AG04450 (cell line): Measurements from ENCODE around the gene KRTAP12-4. TPM values are rescaled to one million over a fixed set of nuclear protein-coding genes. Genes with fewer than 3 reads are reported as not detected.

Experiments used
- CTCF ChIA-PET: fragments of 300-600, 350-600 bp; formaldehyde crosslinking; extraction: SDS; loops from one replicate; lab custom pipeline; 2022; ENCODE audit warnings: antibody characterized with exemption, inconsistent platforms; lab: Charles Lee
- POLR2A ChIA-PET: fragments of 350-600 bp; formaldehyde crosslinking; extraction: SDS; loops from one replicate; lab custom pipeline; 2021; ENCODE audit warnings: antibody characterized with exemption, inconsistent platforms; lab: Yijun Ruan, JAX
- DNase-seq: peaks from one replicate; pipeline ENCODE4 v3.0.0-alpha.2; 2011; ENCODE audit warnings: low read depth, low spot score
- H3K27ac ChIP-seq: one replicate; pipeline ENCODE4 v1.5.1; 2012; ENCODE audit warnings: low read depth, low read length, control low read depth
- H3K27me3 ChIP-seq: one replicate; pipeline ENCODE4 v1.6.0; 2012; ENCODE audit warnings: low read length; ENCODE audit not compliant: control insufficient read depth, insufficient read depth
- H3K4me3 ChIP-seq: 2 replicates; pipeline ENCODE4 v1.5.1; 2011; ENCODE audit warnings: mild to moderate bottlenecking, low read depth, low read length, control low read depth
- H3K9me3 ChIP-seq: 2 replicates; pipeline ENCODE4 v1.5.1; 2012; ENCODE audit warnings: low read length; ENCODE audit not compliant: control insufficient read depth, insufficient read depth
- CTCF ChIP-seq: IDR thresholded peaks from 2 replicates; pipeline ENCODE4 v1.5.1; 2011; ENCODE audit warnings: low read depth, low read length, control low read depth, inconsistent platforms
- polyA plus RNA-seq: library from polyadenylated mRNA; depleted of rRNA; stranded (reverse); fragments of >200 nt; gene quantifications from 2 replicates; pipeline ENCODE4 v1.2.3, GENCODE V29; 2011; rRNA removed
- small RNA-seq: library from RNA; depleted of rRNA; stranded (forward); fragments of <200 nt; gene quantifications from one replicate; pipeline ENCODE3, GENCODE V24; 2012; ENCODE audit warnings: low read depth; ENCODE audit not compliant: insufficient read length

Gene KRTAP12-4
- polyA plus RNA-seq, 1 experiment, result not detected

- Histone ChIP-seq H3K27me3 (no peaks in the 10 kb centered on the region), H3K27ac (no peak overlapping the region), H3K9me3 (peaks cover 26% of the 10 kb centered on the region), H3K4me3 (no peak overlapping the region)
- POLR2A ChIA-PET, result no interaction called here
- CTCF ChIA-PET, result no interaction called here
- no peak for DNase-seq
- no peak for TF ChIP-seq CTCF
Observed at GRCh38 chr21:44609193-44609592, 45.3 kb downstream of the KRTAP12-4 start.

GRCh38 chr21:44606495-44606894, 48.0 kb downstream of the KRTAP12-4 start:
- ChIA-PET CTCF (no interaction called here), POLR2A (no interaction called here)
- no peak for TF ChIP-seq CTCF
- H3K9me3 ChIP-seq, result peaks cover 2% of the 10 kb centered on the region
- H3K4me3 ChIP-seq, result no peak overlapping the region
- H3K27me3 ChIP-seq, result no peaks in the 10 kb centered on the region
- no peak for DNase-seq
- H3K27ac ChIP-seq, result no peak overlapping the region

Small RNA genes lying within 50 kb of the gene (small RNA-seq; reads per million reads assigned to genes)
- gene KRTAP12-6P, result not detected

Other genes with a start within 250 kb of the KRTAP12-4 start
- gene LRRC3, start 199.1 kb downstream of the KRTAP12-4 start, polyA plus RNA-seq, result 0.10 and 0.14 TPM in 2 replicates
- gene KRTAP10-1, start 114.5 kb downstream of the KRTAP12-4 start, polyA plus RNA-seq, result not detected in 2 replicates
- gene KRTAP10-2, start 103.2 kb downstream of the KRTAP12-4 start, polyA plus RNA-seq, result not detected in 2 replicates
- not detected in 2 replicates for gene KRTAP10-3, start 95.9 kb downstream of the KRTAP12-4 start, polyA plus RNA-seq
- not detected in 2 replicates for gene KRTAP10-4, start 80.9 kb downstream of the KRTAP12-4 start, polyA plus RNA-seq
- gene KRTAP10-5, start 74.1 kb downstream of the KRTAP12-4 start, polyA plus RNA-seq, result not detected in 2 replicates
- not detected in 2 replicates for gene KRTAP10-6, start 62.2 kb downstream of the KRTAP12-4 start, polyA plus RNA-seq
- not detected in 2 replicates for gene KRTAP10-7, start 54.1 kb downstream of the KRTAP12-4 start, polyA plus RNA-seq
- not detected in 2 replicates for gene KRTAP10-8, start 42.6 kb downstream of the KRTAP12-4 start, polyA plus RNA-seq
- gene KRTAP10-9, start 27.6 kb downstream of the KRTAP12-4 start, polyA plus RNA-seq, result not detected in 2 replicates
- gene KRTAP10-10, start 17.3 kb downstream of the KRTAP12-4 start, polyA plus RNA-seq, result not detected in 2 replicates
- gene KRTAP10-11, start 8.2 kb downstream of the KRTAP12-4 start, polyA plus RNA-seq, result not detected in 2 replicates
- gene KRTAP12-3, start 3.3 kb upstream of the KRTAP12-4 start, polyA plus RNA-seq, result not detected in 2 replicates
- not detected in 2 replicates for gene KRTAP12-2, start 12.3 kb upstream of the KRTAP12-4 start, polyA plus RNA-seq
- not detected in 2 replicates for gene KRTAP12-1, start 27.5 kb upstream of the KRTAP12-4 start, polyA plus RNA-seq
- gene KRTAP10-12, start 42.5 kb upstream of the KRTAP12-4 start, polyA plus RNA-seq, result not detected in 2 replicates
- not detected in 2 replicates for gene TSPEAR, start 56.9 kb upstream of the KRTAP12-4 start, polyA plus RNA-seq
- gene UBE2G2, start 147.2 kb upstream of the KRTAP12-4 start, polyA plus RNA-seq, result 60.9 and 62.2 TPM in 2 replicates
- 113 and 134 TPM in 2 replicates for gene SUMO3, start 163.4 kb upstream of the KRTAP12-4 start, polyA plus RNA-seq
- 240 and 249 TPM in 2 replicates for gene PTTG1IP, start 219.0 kb upstream of the KRTAP12-4 start, polyA plus RNA-seq